ENCODE data around the gene NEDD8. TPM values are rescaled to one million over a fixed set of nuclear protein-coding genes. Genes with fewer than 3 reads are reported as not detected.
A peak's percentile ranks its signal among the peaks of the same experiment; 100 is the strongest.

Gene NEDD8
- total and polyA plus RNA-seq, 4 donors, result 79.6 to 278 (median 240) TPM

DNA sequence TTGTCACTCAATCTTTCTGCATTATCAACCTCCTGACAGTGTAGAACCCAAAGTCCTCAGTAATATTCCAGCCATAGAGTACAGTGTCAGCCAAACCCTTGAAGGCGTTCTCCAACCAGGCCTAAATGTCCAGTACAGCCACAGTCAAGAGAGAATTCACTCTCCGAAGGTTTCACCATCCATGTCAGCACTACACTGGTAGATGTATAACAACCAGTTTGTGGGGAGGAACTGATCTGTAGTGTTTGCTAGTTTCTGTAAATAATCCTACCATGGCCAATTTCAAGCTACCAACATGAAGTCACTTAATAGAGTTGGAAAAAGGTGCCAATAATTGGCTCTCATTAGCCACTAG, 15.8 kb downstream of the NEDD8 start:
- H3K4me1 ChIP-seq (ENCODE audit: control insufficient read depth, insufficient read depth, low read length), result peaks cover 32% of the 10 kb centered on the region
- no peak for DNase-seq (ENCODE audit: low read depth in 4 of 6, low spot score in 6 of 6)
- WGBS (ENCODE audit: insufficient coverage), result 83% methylated on average over 1 of the region's 2 CpGs
- H3K27me3 ChIP-seq (ENCODE audit: control insufficient read depth, insufficient read depth, low read length), result no peaks in the 10 kb centered on the region
- peak overlapping the region; percentile 96 for H3K4me3 ChIP-seq (ENCODE audit: low read depth, low read length)
- H3K27ac ChIP-seq (ENCODE audit: low read depth, low read length), result peak overlapping the region; percentile 94
- H3K36me3 ChIP-seq (ENCODE audit: control insufficient read depth, insufficient read depth, low read length), result peaks cover 5% of the 10 kb centered on the region
- H3K9me3 ChIP-seq (ENCODE audit: control insufficient read depth, insufficient read depth, low read length), result no peaks in the 10 kb centered on the region

DNA sequence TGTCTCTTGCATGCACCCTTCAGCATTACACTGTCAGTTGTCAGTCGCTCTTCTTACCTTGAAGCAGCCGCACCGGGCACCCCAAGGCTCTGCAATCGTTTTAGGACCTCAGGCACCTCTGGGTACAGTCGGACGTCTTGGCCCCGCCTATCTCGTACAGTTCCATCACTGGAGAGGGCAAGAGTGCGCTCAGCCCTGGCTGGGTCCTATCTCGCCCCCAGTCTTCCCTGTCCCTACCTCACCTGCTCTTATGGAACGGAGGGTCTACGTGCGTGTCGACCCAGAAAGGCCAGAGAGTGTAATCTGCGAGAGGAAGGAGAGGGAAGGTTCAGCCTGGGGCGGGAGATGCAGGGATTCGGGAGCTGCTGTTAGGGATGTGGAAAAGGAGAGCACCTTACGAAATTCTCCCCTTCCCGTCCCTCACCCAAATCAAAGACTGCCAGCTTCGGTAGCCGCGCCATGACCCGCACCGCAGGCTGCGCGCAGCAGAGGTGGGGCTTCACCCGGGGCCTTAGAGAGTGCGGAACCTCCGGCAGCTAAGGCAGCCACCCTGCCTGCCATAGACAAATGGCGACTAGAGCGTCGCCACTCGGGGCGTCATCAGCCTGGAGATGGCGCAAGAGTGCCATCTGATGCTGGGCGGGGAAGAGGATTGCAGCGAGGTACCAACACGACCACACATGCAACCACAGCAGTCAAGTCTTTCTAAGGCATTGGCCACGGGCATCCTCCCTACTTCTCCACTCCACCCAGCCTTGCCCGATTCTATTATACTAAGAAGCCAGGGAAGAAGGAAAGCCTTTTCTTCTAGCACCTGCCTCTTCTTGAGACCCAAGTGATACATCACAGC, 16.4 kb downstream of the NEDD8 start, which contains the start of gene MDP1:
Gene MDP1 (minus strand): TSS at position 572 of the 850 bp plus-strand sequence. CDS start 111 bp downstream, at position 461.
- Histone ChIP-seq H3K27me3 (ENCODE audit: control insufficient read depth, insufficient read depth, low read length) (no peaks in the 10 kb centered on the region), H3K4me1 (ENCODE audit: control insufficient read depth, insufficient read depth, low read length) (peaks cover 34% of the 10 kb centered on the region), H3K36me3 (ENCODE audit: control insufficient read depth, insufficient read depth, low read length) (peaks cover 11% of the 10 kb centered on the region), H3K27ac (ENCODE audit: low read depth, low read length) (peak within 1 kb of the TSS; percentile 94), H3K9me3 (ENCODE audit: control insufficient read depth, insufficient read depth, low read length) (no peaks in the 10 kb centered on the region), H3K4me3 (ENCODE audit: low read depth, low read length) (peak within 1 kb of the TSS; percentile 96)
- WGBS (ENCODE audit: insufficient coverage), result 0% methylated on average over 32 of the region's 40 CpGs
- DNase-seq (ENCODE audit: low read depth in 4 of 6, low spot score in 6 of 6), result peak; percentile 70 to 98 (median 84)

DNA sequence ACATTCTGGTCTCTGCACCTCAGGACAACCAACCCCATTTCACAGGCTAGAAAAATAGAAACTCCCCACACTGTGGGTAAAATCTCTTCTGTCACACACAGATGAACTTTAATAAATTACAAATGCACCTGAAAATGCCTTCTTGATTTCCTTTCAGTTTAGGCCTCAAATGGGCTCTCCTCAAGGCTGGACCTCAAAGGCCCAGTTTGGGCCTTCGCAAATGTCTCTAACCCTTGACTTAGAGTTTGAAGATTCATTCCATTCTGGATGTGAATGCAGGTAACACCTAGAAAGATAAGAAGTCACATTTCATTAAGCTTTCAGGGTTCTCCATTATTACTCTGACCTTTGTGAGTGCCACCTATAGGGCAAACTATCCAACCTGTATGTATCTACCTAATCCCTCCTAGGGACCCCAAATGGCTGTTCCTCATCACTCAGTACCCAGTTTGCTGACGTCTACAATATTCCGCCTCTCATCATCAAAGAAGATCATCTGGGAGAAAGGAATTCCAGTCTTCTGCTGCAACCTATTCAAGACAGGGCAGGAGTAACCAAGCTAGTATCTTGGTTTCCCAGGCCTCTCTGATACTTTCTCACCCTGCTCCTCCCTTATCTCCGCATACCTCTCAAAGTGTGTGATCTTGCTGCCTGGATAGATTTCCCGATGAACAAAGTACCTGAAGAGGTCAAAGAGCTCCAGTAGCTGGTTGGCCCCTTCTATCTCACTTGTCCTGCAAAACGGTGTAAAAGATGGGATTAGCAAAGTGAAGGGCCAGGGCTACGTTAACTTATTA, 18.1 kb downstream of the NEDD8 start:
- Histone ChIP-seq H3K36me3 (ENCODE audit: control insufficient read depth, insufficient read depth, low read length) (peaks cover 23% of the 10 kb centered on the region), H3K27me3 (ENCODE audit: control insufficient read depth, insufficient read depth, low read length) (no peaks in the 10 kb centered on the region), H3K4me1 (ENCODE audit: control insufficient read depth, insufficient read depth, low read length) (peaks cover 34% of the 10 kb centered on the region), H3K9me3 (ENCODE audit: control insufficient read depth, insufficient read depth, low read length) (no peaks in the 10 kb centered on the region), H3K27ac (ENCODE audit: low read depth, low read length) (peak overlapping the region; percentile 99), H3K4me3 (ENCODE audit: low read depth, low read length) (peak overlapping the region; percentile 95)
- 91% methylated on average over 4 of the region's 7 CpGs for WGBS (ENCODE audit: insufficient coverage)
- no peak for DNase-seq (ENCODE audit: low read depth in 4 of 6, low spot score in 6 of 6)

DNA sequence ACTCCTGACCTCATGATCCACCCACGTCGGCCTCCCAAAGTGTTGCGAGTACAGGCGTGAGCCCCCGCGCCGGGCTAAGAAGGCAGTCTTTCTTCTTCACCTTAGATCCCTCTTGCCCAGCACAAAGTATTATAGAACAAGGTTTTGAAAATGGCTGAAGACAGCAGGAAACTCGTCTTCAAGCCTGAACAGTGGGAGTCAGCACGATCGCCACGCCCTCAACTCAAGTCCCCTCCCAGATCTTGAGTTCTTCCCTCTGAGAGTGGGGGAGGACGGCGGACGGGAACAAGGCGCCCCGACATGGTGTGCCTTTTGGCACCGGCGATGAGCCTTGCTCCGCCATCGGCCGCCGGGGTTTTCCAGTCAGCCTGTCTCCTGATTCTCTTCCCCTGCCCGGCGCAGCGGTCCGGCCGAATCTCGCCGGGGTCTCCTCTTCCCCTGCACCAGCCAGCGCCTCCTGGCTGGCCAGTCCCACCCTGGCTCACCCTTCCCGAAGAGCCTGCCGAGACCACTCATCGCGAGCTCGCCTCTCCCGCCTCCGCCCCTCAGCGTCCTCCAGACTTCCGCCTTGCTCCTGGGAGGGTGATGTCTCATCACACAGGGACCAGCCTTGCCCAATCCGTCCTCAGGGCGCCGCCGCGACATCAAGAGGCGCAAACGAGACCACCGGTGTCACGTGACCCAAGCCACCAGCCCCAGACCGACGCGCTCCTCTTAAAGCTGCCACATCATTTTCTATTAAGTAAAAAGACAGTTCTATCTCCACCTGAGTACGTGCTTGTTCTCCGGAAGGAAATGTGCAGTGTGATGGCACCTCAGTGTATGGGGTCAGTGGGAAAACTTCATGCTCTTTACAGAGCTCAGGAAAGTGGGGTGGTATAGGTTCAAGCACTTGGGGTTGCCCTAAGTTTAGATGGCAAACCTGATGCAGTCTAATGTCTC, 19.0 kb downstream of the NEDD8 start, which contains the start of gene CHMP4A:
Gene CHMP4A (minus strand): TSS at position 565 of the 942 bp plus-strand sequence. CDS start 49 bp downstream, at position 516.
- H3K4me3 ChIP-seq (ENCODE audit: low read depth, low read length), result peak within 1 kb of the TSS; percentile 95
- peak; percentile 89 to 99 (median 92) for DNase-seq (ENCODE audit: low read depth in 4 of 6, low spot score in 6 of 6)
- peaks cover 34% of the 10 kb centered on the region for H3K4me1 ChIP-seq (ENCODE audit: control insufficient read depth, insufficient read depth, low read length)
- 0% methylated on average over 40 of the region's 53 CpGs for WGBS (ENCODE audit: insufficient coverage)
- peak within 1 kb of the TSS; percentile 99 for H3K27ac ChIP-seq (ENCODE audit: low read depth, low read length)
- H3K9me3 ChIP-seq (ENCODE audit: control insufficient read depth, insufficient read depth, low read length), result no peaks in the 10 kb centered on the region
- peaks cover 30% of the 10 kb centered on the region for H3K36me3 ChIP-seq (ENCODE audit: control insufficient read depth, insufficient read depth, low read length)
- no peaks in the 10 kb centered on the region for H3K27me3 ChIP-seq (ENCODE audit: control insufficient read depth, insufficient read depth, low read length)

DNA sequence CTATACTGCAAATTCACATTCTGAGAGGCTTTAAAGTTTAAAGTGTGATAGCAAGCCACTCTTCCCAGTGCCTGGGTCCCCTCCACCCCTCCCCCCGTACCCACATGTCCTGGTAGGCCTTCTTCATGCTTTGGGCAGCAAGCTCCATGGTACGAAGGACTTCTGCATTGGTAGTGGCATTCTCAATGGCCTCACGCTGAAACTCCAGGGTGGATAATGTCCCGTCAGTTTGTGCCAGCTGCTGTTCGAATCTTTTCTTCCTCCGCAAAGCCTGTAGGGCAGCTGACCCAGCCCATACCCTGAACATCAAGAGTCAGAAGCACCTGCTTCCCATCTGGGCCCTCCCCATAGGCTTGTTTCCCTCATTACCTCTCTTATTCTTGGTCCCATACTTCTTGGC, 20.9 kb downstream of the NEDD8 start:
- Histone ChIP-seq H3K4me3 (ENCODE audit: low read depth, low read length) (no peak overlapping the region), H3K36me3 (ENCODE audit: control insufficient read depth, insufficient read depth, low read length) (peaks cover 44% of the 10 kb centered on the region), H3K4me1 (ENCODE audit: control insufficient read depth, insufficient read depth, low read length) (peaks cover 34% of the 10 kb centered on the region), H3K27me3 (ENCODE audit: control insufficient read depth, insufficient read depth, low read length) (no peaks in the 10 kb centered on the region), H3K9me3 (ENCODE audit: control insufficient read depth, insufficient read depth, low read length) (no peaks in the 10 kb centered on the region), H3K27ac (ENCODE audit: low read depth, low read length) (no peak overlapping the region)
- 93% methylated on average over 6 of the region's 6 CpGs for WGBS (ENCODE audit: insufficient coverage)
- no peak for DNase-seq (ENCODE audit: low read depth in 4 of 6, low spot score in 6 of 6)

DNA sequence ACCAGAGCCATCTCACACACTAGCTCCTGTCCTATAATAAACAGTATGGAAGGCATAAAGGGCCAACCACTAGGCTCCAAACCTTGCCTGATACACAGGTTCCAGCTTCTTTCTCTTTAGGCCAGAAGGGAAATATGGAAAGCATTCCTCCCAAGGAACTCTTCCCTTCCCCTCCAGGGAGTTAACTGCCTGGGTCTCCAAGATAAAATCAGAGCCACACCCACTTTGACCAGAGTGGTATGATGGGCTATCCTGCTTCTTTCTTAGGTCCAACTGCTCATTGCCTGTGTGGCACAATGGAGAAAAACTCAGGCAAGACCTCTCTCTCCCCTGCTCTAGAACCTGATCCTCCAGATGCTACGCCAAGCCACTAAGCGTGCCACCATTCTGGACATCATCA, 24.5 kb downstream of the NEDD8 start:
- Histone ChIP-seq H3K27me3 (ENCODE audit: control insufficient read depth, insufficient read depth, low read length) (no peaks in the 10 kb centered on the region), H3K36me3 (ENCODE audit: control insufficient read depth, insufficient read depth, low read length) (peaks cover 53% of the 10 kb centered on the region), H3K27ac (ENCODE audit: low read depth, low read length) (no peak overlapping the region), H3K4me1 (ENCODE audit: control insufficient read depth, insufficient read depth, low read length) (peaks cover 8% of the 10 kb centered on the region), H3K9me3 (ENCODE audit: control insufficient read depth, insufficient read depth, low read length) (no peaks in the 10 kb centered on the region), H3K4me3 (ENCODE audit: low read depth, low read length) (no peak overlapping the region)
- WGBS (ENCODE audit: insufficient coverage), result 100% methylated on average over 2 of the region's 2 CpGs
- DNase-seq (ENCODE audit: low read depth in 4 of 6, low spot score in 6 of 6), result no peak

DNA sequence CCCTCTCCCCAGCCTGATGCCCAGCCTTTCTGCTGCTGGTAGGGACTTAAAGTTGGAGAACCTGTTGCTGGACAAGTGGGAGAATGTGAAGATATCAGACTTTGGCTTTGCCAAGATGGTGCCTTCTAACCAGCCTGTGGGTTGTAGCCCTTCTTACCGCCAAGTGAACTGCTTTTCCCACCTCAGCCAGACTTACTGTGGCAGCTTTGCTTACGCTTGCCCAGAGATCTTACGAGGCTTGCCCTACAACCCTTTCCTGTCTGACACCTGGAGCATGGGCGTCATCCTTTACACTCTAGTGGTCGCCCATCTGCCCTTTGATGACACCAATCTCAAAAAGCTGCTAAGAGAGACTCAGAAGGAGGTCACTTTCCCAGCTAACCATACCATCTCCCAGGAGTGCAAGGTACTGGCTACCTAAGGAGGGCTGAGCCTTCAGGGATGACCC, 25.0 kb downstream of the NEDD8 start:
- Histone ChIP-seq H3K4me3 (ENCODE audit: low read depth, low read length) (no peak overlapping the region), H3K9me3 (ENCODE audit: control insufficient read depth, insufficient read depth, low read length) (no peaks in the 10 kb centered on the region), H3K36me3 (ENCODE audit: control insufficient read depth, insufficient read depth, low read length) (peaks cover 53% of the 10 kb centered on the region), H3K27me3 (ENCODE audit: control insufficient read depth, insufficient read depth, low read length) (no peaks in the 10 kb centered on the region), H3K4me1 (ENCODE audit: control insufficient read depth, insufficient read depth, low read length) (peaks cover 4% of the 10 kb centered on the region), H3K27ac (ENCODE audit: low read depth, low read length) (no peak overlapping the region)
- WGBS (ENCODE audit: insufficient coverage), result 96% methylated on average over 5 of the region's 5 CpGs
- DNase-seq (ENCODE audit: low read depth in 4 of 6, low spot score in 6 of 6), result no peak

DNA sequence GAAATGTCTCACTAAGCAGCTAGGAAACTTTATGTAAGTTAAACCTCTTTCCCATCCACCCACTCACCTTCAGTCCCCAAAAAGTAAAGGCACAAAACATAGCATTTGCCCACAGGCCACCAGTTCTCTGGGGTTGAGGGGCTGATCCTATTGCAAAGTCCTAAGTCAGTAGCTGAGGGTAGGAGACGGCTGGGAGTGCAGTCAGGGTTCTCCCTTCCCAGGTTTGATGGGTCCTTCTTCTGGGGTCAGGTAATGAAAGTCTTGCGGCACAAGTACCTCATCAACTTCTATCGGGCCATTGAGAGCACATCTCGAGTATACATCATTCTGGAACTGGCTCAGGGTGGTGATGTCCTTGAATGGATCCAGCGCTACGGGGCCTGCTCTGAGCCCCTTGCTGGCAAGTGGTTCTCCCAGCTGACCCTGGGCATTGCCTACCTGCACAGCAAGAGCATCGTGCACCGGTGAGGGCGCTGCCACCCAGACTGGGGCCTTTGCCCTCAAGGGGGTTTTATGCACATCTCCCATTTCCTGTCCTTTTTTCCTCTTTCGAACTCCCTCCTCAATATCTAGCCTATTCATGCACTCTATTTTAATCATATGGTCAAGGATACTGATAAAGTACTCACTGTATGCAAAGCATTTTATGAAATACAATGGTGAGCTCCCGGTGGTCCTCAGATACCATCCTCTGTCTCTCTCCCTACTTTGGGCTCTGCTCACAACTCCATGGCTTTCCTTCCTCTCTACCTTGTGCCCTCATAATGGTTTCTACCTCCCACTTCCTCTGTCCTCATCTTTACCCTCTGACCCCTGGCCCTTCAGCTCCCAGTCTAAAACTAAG, 25.7 kb downstream of the NEDD8 start:
- Histone ChIP-seq H3K27ac (ENCODE audit: low read depth, low read length) (no peak overlapping the region), H3K4me1 (ENCODE audit: control insufficient read depth, insufficient read depth, low read length) (peaks cover 3% of the 10 kb centered on the region), H3K4me3 (ENCODE audit: low read depth, low read length) (no peak overlapping the region), H3K36me3 (ENCODE audit: control insufficient read depth, insufficient read depth, low read length) (peaks cover 56% of the 10 kb centered on the region), H3K27me3 (ENCODE audit: control insufficient read depth, insufficient read depth, low read length) (no peaks in the 10 kb centered on the region), H3K9me3 (ENCODE audit: control insufficient read depth, insufficient read depth, low read length) (no peaks in the 10 kb centered on the region)
- no peak for DNase-seq (ENCODE audit: low read depth in 4 of 6, low spot score in 6 of 6)
- WGBS (ENCODE audit: insufficient coverage), result 98% methylated on average over 10 of the region's 11 CpGs
